PFSK-1 (cell line): ENCODE results near the gene MAD1L1.

Experiments
- FOXP2 ChIP-seq: optimal IDR thresholded peaks from 2 replicates; pipeline ENCODE3; 2011; ENCODE audit warnings: borderline replicate concordance, control low read depth, inconsistent platforms; ENCODE audit not compliant: insufficient read depth; ENCODE audit errors: extremely low read length, extremely low read depth
- POLR2AphosphoS5 ChIP-seq: IDR thresholded peaks from 2 replicates; pipeline ENCODE4 v1.6.1; 2012; ENCODE audit warnings: low read depth, mild to moderate bottlenecking, control low read depth, low read length, moderate library complexity
- REST ChIP-seq, 2 experiments: IDR thresholded peaks; 2 replicates each; pipeline versions ENCODE4 v1.6.1 to v1.8.0; 2011 to 2012; ENCODE audit warnings: low read depth in 2 of 2, low read length in 2 of 2, control low read depth in 1 of 2, inconsistent platforms in 1 of 2, mild to moderate bottlenecking in 1 of 2, moderate library complexity in 1 of 2; ENCODE audit not compliant: insufficient read depth in 1 of 2
- SIN3A ChIP-seq: IDR thresholded peaks from 2 replicates; pipeline ENCODE4 v1.6.1; 2012; ENCODE audit warnings: mild to moderate bottlenecking, low read length, moderate library complexity, borderline replicate concordance; ENCODE audit not compliant: insufficient read depth
- TAF1 ChIP-seq: IDR thresholded peaks from 2 replicates; pipeline ENCODE4 v1.6.1; 2012; ENCODE audit warnings: low read length, control low read depth, borderline replicate concordance; ENCODE audit not compliant: insufficient read depth

GRCh38 chr7:2162959-2163358, 69.8 kb downstream of the MAD1L1 start:
- no peak for TF ChIP-seq REST (IDR thresholded peaks at IDR 0.05; ENCODE audit: insufficient read depth in 1 of 2, low read depth in 2 of 2, low read length in 2 of 2)
- no peak for TF ChIP-seq POLR2AphosphoS5
- TF ChIP-seq SIN3A, result no peak
- TF ChIP-seq TAF1, result no peak
- TF ChIP-seq FOXP2, result peak; percentile 23
